Measurements from ENCODE around the gene PUS7. TPM values are rescaled to one million over a fixed set of nuclear protein-coding genes. Genes with fewer than 3 reads are reported as not detected.

PUS7 gene
- total and polyA plus RNA-seq, 2 experiments from 2014 or later, result 16.0 to 39.3 TPM

DNA sequence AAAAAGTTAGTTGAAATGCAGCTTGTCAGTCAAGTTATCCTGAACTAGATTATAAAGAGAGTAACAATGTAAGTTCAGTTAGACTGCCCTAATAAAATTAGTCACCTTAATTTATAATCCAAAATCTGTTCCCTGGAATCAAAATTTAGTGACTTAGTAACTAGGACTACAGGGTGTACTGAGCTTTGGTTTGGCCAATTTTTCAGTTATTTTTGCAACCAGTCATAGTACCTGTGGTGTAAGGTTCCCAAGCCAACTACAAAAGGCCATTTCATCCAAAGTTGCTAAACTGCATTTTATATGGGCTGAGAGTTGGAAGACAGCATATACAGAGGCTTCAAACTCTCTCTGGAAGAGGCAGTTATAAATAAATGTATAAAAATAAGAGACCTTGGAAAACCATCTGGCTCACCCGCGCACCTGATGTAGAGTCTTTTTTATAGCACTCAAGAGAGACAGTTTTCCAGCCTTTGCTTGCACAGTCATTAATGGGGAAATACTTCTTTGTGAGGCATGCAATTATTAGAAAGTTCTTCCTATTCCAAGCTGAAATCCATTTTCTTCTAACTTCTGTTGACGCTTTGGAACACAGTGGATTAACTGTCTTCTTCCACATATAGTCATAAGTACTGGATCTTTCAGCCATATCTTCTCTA is 59.2 kb downstream of the PUS7 start:
- H3K4me3 ChIP-seq, result no peak overlapping the region
- H3K9me3 ChIP-seq (ENCODE audit: low read depth), result no peaks in the 10 kb centered on the region
- H3K4me1 ChIP-seq (ENCODE audit: insufficient read depth), result no peaks in the 10 kb centered on the region
- no peak overlapping the region for H2AFZ ChIP-seq
- H3K27ac ChIP-seq, result no peak overlapping the region
- 89% methylated on average over 3 of the region's 3 CpGs for WGBS, 2 experiments (ENCODE audit: low coverage in 1 of 2, low lambda C conversion rate in 2 of 2, missing lambda C conversion rate in 2 of 2)
- H3K9me2 ChIP-seq (ENCODE audit: insufficient read depth), result no peaks in the 10 kb centered on the region
- H3K9ac ChIP-seq, result no peak overlapping the region
- in situ Hi-C loops (cut with MboI), result no loop called here
- no peaks in the 10 kb centered on the region for H4K20me1 ChIP-seq (ENCODE audit: insufficient read depth)
- TF ChIP-seq EZH2 (IDR thresholded peaks at IDR 0.05; ENCODE audit: insufficient read depth, poor library complexity, severe bottlenecking) (no peak), EZH2phosphoT487 (IDR thresholded peaks at IDR 0.05; ENCODE audit: insufficient read depth, low read depth) (no peak)
- no peak for DNase-seq
- peaks cover 9% of the 10 kb centered on the region; the same call in 1 of the 2 replicates for H3K36me3 ChIP-seq (ENCODE audit: low read depth)
- no peak overlapping the region for H3K4me2 ChIP-seq (ENCODE audit: unreplicated experiment)
- no peaks in the 10 kb centered on the region for H3F3A ChIP-seq (ENCODE audit: insufficient read depth)
- H3K79me2 ChIP-seq (ENCODE audit: insufficient read depth), result no peaks in the 10 kb centered on the region
- H3K27me3 ChIP-seq (replicated peaks; ENCODE audit: insufficient read depth), result no peaks in the 10 kb centered on the region

DNA sequence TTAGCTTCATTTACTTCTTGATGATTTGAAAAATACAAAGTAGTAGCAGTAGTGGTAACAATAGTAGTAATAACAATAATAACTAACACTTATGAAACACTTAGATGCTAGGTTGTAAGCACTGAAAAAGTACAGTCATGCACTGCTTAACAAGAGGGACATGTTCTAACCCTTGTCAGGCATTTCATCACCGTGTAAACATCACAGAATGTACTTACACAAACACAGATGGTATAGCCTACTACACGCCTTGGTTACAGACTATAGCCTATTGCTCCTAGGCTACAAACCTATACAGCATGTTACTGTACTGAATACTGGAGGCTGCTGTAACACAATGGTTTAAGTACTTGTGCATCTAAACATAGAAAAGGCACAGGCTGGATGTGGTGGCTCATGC is 60.6 kb downstream of the PUS7 start:
- no peak for DNase-seq
- 98 to 100% methylated on average over 2 of the region's 2 CpGs for WGBS, 2 experiments (ENCODE audit: low coverage in 1 of 2, low lambda C conversion rate in 2 of 2, missing lambda C conversion rate in 2 of 2)

DNA sequence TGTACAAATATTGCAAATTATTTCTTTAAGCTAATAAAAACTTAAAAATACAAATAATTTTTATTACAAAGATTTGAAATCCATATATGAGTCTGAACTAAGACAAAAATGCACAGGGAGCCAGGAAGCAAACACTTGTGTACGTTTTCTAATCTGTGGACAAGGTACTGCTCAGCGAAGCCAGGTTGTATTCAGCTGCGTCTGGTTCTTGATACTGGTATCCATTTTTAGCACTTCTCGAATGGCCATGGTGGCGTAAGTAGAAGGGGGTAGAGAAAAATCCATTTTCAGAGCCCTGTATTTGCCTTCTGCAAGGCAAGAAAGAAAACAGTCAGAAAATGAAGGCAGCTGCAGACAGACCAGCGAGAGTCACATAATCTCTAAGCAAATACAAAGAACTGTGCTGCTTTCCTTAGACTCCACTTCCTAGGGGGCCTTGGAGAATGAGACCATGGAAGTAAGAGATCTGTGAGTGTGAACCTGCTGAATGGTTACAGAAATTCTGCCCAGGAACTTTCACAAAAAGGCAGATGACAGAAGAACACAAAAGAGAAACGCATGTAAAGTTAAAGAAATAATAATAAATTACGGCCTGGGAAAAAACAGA is 64.3 kb downstream of the PUS7 start:
- Histone ChIP-seq H3K4me1 (ENCODE audit: insufficient read depth) (peaks cover 20% of the 10 kb centered on the region), H3K27ac (no peak overlapping the region), H3K36me3 (ENCODE audit: low read depth) (peaks cover 19% of the 10 kb centered on the region; the same call in 1 of the 2 replicates), H3K9ac (no peak overlapping the region), H3K27me3 (replicated peaks; ENCODE audit: insufficient read depth) (no peaks in the 10 kb centered on the region), H4K20me1 (ENCODE audit: insufficient read depth) (no peaks in the 10 kb centered on the region), H2AFZ (no peak overlapping the region), H3K9me3 (ENCODE audit: low read depth) (no peaks in the 10 kb centered on the region), H3K4me2 (ENCODE audit: unreplicated experiment) (no peak overlapping the region), H3K9me2 (ENCODE audit: insufficient read depth) (no peaks in the 10 kb centered on the region), H3K79me2 (ENCODE audit: insufficient read depth) (no peaks in the 10 kb centered on the region), H3K4me3 (no peak overlapping the region), H3F3A (ENCODE audit: insufficient read depth) (peaks cover 21% of the 10 kb centered on the region)
- WGBS, 2 experiments (ENCODE audit: low coverage in 1 of 2, low lambda C conversion rate in 2 of 2, missing lambda C conversion rate in 2 of 2), result 90 to 94% methylated on average over 8 of the region's 8 CpGs
- TF ChIP-seq EZH2phosphoT487 (IDR thresholded peaks at IDR 0.05; ENCODE audit: insufficient read depth, low read depth) (no peak), EZH2 (IDR thresholded peaks at IDR 0.05; ENCODE audit: insufficient read depth, poor library complexity, severe bottlenecking) (no peak)
- no peak for DNase-seq
- in situ Hi-C loops (cut with MboI), result no loop called here

More for the DNA sequence above, 60.6 kb downstream of the PUS7 start:
- no peak overlapping the region for H3K9ac ChIP-seq
- H3K27ac ChIP-seq, result no peak overlapping the region
- no peaks in the 10 kb centered on the region for H3K79me2 ChIP-seq (ENCODE audit: insufficient read depth)
- H3K36me3 ChIP-seq (ENCODE audit: low read depth), result peaks cover 15% of the 10 kb centered on the region; the same call in 1 of the 2 replicates
- H3K9me3 ChIP-seq (ENCODE audit: low read depth), result no peaks in the 10 kb centered on the region
- H3F3A ChIP-seq (ENCODE audit: insufficient read depth), result no peaks in the 10 kb centered on the region
- H3K4me3 ChIP-seq, result no peak overlapping the region
- no peaks in the 10 kb centered on the region for H4K20me1 ChIP-seq (ENCODE audit: insufficient read depth)
- no peak overlapping the region for H2AFZ ChIP-seq
- H3K9me2 ChIP-seq (ENCODE audit: insufficient read depth), result no peaks in the 10 kb centered on the region
- H3K4me1 ChIP-seq (ENCODE audit: insufficient read depth), result no peaks in the 10 kb centered on the region
- in situ Hi-C loops (cut with MboI), result no loop called here
- H3K27me3 ChIP-seq (replicated peaks; ENCODE audit: insufficient read depth), result no peaks in the 10 kb centered on the region
- no peak overlapping the region for H3K4me2 ChIP-seq (ENCODE audit: unreplicated experiment)
- no peak for TF ChIP-seq EZH2 (IDR thresholded peaks at IDR 0.05; ENCODE audit: insufficient read depth, poor library complexity, severe bottlenecking)
- no peak for TF ChIP-seq EZH2phosphoT487 (IDR thresholded peaks at IDR 0.05; ENCODE audit: insufficient read depth, low read depth)

DNA sequence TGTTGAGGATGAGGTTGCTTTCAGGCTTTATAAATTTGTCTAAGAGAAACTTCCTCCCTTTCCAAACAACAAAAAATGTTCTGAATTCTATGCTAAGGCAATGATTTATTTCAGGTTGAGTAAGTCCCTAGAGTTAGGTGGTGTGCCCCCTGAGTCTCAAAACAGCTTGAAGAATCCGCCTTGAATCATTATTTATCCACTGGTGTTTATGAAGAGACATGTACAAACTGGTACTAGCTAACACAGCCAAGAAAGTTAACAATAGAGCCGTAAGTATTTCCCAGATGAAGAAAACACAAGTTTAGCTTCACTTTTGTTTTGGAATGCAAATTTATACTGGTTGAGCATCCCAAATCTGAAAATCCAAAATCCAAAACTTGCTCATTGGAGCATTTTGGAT is 67.2 kb downstream of the PUS7 start:
- 0 out of 2 replicates have a peak overlapping the region, but pooled peaks have one; percentile 3 for H3K4me3 ChIP-seq
- H3K4me1 ChIP-seq (ENCODE audit: insufficient read depth), result peaks cover 20% of the 10 kb centered on the region
- no peaks in the 10 kb centered on the region for H4K20me1 ChIP-seq (ENCODE audit: insufficient read depth)
- TF ChIP-seq EZH2 (IDR thresholded peaks at IDR 0.05; ENCODE audit: insufficient read depth, poor library complexity, severe bottlenecking), result no peak
- TF ChIP-seq EZH2phosphoT487 (IDR thresholded peaks at IDR 0.05; ENCODE audit: insufficient read depth, low read depth), result no peak
- peak overlapping the region; percentile 26; the same call in 1 of the 2 replicates for H2AFZ ChIP-seq
- peak; percentile 1 for DNase-seq
- in situ Hi-C loops (cut with MboI), result no loop called here
- no peaks in the 10 kb centered on the region for H3K27me3 ChIP-seq (replicated peaks; ENCODE audit: insufficient read depth)
- peak overlapping the region; percentile 13 for H3K9ac ChIP-seq
- H3F3A ChIP-seq (ENCODE audit: insufficient read depth), result peaks cover 21% of the 10 kb centered on the region
- H3K9me3 ChIP-seq (ENCODE audit: low read depth), result no peaks in the 10 kb centered on the region
- H3K79me2 ChIP-seq (ENCODE audit: insufficient read depth), result no peaks in the 10 kb centered on the region
- H3K36me3 ChIP-seq (ENCODE audit: low read depth), result peaks cover 10% of the 10 kb centered on the region; the same call in 1 of the 2 replicates
- no peaks in the 10 kb centered on the region for H3K9me2 ChIP-seq (ENCODE audit: insufficient read depth)
- H3K27ac ChIP-seq, result peak overlapping the region; percentile 68
- 71 to 88% methylated on average over 2 of the region's 2 CpGs for WGBS, 2 experiments (ENCODE audit: low coverage in 1 of 2, low lambda C conversion rate in 2 of 2, missing lambda C conversion rate in 2 of 2)
- H3K4me2 ChIP-seq (ENCODE audit: unreplicated experiment), result peak overlapping the region; percentile 71
